ENCODE measurements around the gene TMEM51. TPM values are rescaled to one million over a fixed set of nuclear protein-coding genes. Genes with fewer than 3 reads are reported as not detected.
"Not testable (repeated sequence)": the region's sequence is repeated elsewhere in the genome, so short reads cannot be mapped to it uniquely, and the experiment has no call there.

TMEM51 gene
- total RNA-seq, 2 donors from 2014 or later = 12.1 TPM

DNA sequence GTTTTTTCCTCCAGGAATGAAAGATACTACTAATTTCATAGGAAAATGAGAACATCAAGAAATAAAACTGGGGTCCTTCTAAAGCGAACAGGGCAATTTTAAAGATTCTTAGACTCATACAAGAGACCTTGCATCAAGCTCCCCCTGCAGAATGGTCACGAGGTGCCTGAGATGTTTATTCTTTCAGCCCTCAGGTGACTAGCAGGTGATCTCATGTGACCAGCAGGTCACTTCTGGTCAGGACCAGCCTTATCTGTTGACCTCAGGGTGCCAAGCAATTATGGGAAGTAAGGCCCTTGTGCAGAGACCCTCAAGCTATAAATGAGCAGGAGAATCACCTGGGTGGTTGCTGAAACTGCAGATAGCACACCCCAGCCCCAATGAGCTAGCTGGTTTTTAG, 20.6 kb upstream of the TMEM51 start:
- H3K4me1 ChIP-seq (ENCODE audit: control insufficient read depth, insufficient read depth, low read length) = no peaks in the 10 kb centered on the region
- no peak overlapping the region for H3K27ac ChIP-seq (ENCODE audit: low read depth, low read length)
- Mint-ChIP-seq H3K4me1 (peaks cover 12% of the 10 kb centered on the region), H3K4me3 (no peak overlapping the region), H3K9me3 (peaks cover 17% of the 10 kb centered on the region), H3K27me3 (ENCODE audit: insufficient read depth) (peaks cover 30% of the 10 kb centered on the region), H3K36me3 (ENCODE audit: low read depth) (no peaks in the 10 kb centered on the region), H3K27ac (no peak overlapping the region)
- H3K9me3 ChIP-seq (ENCODE audit: control insufficient read depth, low read length) = peaks cover 13% of the 10 kb centered on the region
- H3K36me3 ChIP-seq (ENCODE audit: control insufficient read depth, insufficient read depth, low read length) = no peaks in the 10 kb centered on the region
- H3K4me3 ChIP-seq (ENCODE audit: low read length) = no peak overlapping the region
- H3K27me3 ChIP-seq (ENCODE audit: control insufficient read depth, insufficient read depth, low read length, poor library complexity, severe bottlenecking) = no peaks in the 10 kb centered on the region
- WGBS, 2 experiments (ENCODE audit: insufficient coverage in 1 of 2, insufficient read length in 1 of 2) = 85% methylated on average over 2 of the region's 2 CpGs
- no peak overlapping the region for H3K9ac ChIP-seq (ENCODE audit: extremely low read depth, low read length, poor library complexity, severe bottlenecking)
- TF ChIP-seq, protein P1, sequence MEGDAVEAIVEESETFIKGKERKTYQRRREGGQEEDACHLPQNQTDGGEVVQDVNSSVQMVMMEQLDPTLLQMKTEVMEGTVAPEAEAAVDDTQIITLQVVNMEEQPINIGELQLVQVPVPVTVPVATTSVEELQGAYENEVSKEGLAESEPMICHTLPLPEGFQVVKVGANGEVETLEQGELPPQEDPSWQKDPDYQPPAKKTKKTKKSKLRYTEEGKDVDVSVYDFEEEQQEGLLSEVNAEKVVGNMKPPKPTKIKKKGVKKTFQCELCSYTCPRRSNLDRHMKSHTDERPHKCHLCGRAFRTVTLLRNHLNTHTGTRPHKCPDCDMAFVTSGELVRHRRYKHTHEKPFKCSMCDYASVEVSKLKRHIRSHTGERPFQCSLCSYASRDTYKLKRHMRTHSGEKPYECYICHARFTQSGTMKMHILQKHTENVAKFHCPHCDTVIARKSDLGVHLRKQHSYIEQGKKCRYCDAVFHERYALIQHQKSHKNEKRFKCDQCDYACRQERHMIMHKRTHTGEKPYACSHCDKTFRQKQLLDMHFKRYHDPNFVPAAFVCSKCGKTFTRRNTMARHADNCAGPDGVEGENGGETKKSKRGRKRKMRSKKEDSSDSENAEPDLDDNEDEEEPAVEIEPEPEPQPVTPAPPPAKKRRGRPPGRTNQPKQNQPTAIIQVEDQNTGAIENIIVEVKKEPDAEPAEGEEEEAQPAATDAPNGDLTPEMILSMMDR (conservative IDR thresholded peaks at IDR 0.05) = no peak
- no peak for DNase-seq

DNA sequence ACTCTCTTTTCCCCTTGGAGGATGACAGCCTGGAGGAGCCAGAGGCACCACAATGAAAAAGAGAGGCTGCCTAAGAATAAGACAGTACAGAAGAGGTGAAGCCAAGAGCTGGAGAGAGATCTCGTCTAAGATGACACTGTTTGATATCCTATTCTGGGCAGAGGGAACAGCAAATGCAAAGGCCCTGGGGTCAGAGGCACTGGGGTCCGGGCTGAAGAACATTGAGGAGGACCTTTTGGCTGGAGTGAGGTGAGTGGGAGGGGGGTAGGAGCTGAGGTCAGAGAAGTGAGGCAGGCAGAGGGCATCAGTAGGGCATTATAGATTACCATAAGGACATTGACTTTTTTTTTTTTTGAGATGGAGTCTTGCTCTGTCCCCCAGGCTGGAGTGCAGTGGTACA, 19.3 kb upstream of the TMEM51 start:
- H3K27ac Mint-ChIP-seq = no peak overlapping the region
- no peak overlapping the region for H3K9ac ChIP-seq (ENCODE audit: extremely low read depth, low read length, poor library complexity, severe bottlenecking)
- no peaks in the 10 kb centered on the region for H3K36me3 Mint-ChIP-seq (ENCODE audit: low read depth)
- 89 to 90% methylated on average over 2 of the region's 2 CpGs for WGBS, 2 experiments (ENCODE audit: insufficient coverage in 1 of 2, insufficient read length in 1 of 2)
- no peak overlapping the region for H3K27ac ChIP-seq (ENCODE audit: low read depth, low read length)
- peaks cover 12% of the 10 kb centered on the region for H3K4me1 Mint-ChIP-seq
- no peak for DNase-seq
- H3K4me3 Mint-ChIP-seq = no peak overlapping the region
- peaks cover 12% of the 10 kb centered on the region for H3K9me3 ChIP-seq (ENCODE audit: control insufficient read depth, low read length)
- TF ChIP-seq, protein P1 (conservative IDR thresholded peaks at IDR 0.05) = no peak
- no peaks in the 10 kb centered on the region for H3K4me1 ChIP-seq (ENCODE audit: control insufficient read depth, insufficient read depth, low read length)
- peaks cover 31% of the 10 kb centered on the region for H3K27me3 Mint-ChIP-seq (ENCODE audit: insufficient read depth)
- H3K36me3 ChIP-seq (ENCODE audit: control insufficient read depth, insufficient read depth, low read length) = no peaks in the 10 kb centered on the region
- H3K9me3 Mint-ChIP-seq = peaks cover 10% of the 10 kb centered on the region
- no peaks in the 10 kb centered on the region for H3K27me3 ChIP-seq (ENCODE audit: control insufficient read depth, insufficient read depth, low read length, poor library complexity, severe bottlenecking)
- no peak overlapping the region for H3K4me3 ChIP-seq (ENCODE audit: low read length)

DNA sequence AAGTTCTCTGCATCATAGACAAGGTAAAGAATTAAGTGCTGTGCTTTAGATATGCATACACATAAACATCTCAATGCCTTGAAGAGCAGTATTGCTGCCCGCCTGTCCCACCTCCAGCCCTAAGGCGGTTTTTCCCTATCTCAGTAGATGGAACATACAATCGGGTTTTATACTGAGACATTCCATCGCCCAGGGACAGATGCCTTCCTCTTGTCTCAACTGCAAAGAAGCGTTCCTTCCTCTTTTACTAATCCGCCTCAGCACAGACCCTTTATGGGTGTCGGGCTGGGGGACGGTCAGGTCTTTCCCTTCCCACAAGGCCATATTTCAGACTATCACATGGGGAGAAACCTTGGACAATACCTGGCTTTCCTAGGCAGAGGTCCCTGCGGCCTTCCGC, 17.9 kb upstream of the TMEM51 start:
- H3K27me3 ChIP-seq (ENCODE audit: control insufficient read depth, insufficient read depth, low read length, poor library complexity, severe bottlenecking); H3K36me3 Mint-ChIP-seq (ENCODE audit: low read depth); H3K36me3 ChIP-seq (ENCODE audit: control insufficient read depth, insufficient read depth, low read length); H3K9me3 Mint-ChIP-seq; H3K27ac ChIP-seq (ENCODE audit: low read depth, low read length); H3K4me3 Mint-ChIP-seq; H3K4me1 ChIP-seq (ENCODE audit: control insufficient read depth, insufficient read depth, low read length); H3K9me3 ChIP-seq (ENCODE audit: control insufficient read depth, low read length); H3K27ac Mint-ChIP-seq; H3K9ac ChIP-seq (ENCODE audit: extremely low read depth, low read length, poor library complexity, severe bottlenecking); H3K4me3 ChIP-seq (ENCODE audit: low read length); DNase-seq: not testable (repeated sequence)
- Mint-ChIP-seq H3K27me3 (ENCODE audit: insufficient read depth) (peaks cover 28% of the 10 kb centered on the region), H3K4me1 (peaks cover 20% of the 10 kb centered on the region)
- WGBS, 2 experiments (ENCODE audit: insufficient coverage in 1 of 2, insufficient read length in 1 of 2) = 60 to 80% methylated on average over 1 to 6 of the region's 10 CpGs

DNA sequence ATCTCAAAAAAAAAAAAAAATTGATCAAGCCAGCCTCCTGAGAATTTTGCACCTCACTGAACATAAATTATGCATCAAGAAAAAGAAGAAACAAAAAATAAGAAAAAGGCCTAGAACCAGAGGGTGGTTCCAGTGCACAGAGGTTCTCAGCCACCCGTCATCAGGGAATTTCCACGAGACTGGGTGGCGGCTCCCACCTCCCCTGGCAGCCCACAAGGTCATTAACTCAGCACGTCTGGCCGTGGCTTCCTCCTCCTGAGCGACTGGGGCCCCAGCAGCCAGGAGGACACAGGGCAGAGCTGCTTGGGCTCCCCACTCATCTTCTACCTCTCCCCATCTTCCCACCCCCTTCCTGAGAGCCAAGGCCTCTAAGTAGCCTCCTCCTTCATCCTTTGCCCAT, 15.7 kb upstream of the TMEM51 start:
- Histone ChIP-seq H3K9ac (ENCODE audit: extremely low read depth, low read length, poor library complexity, severe bottlenecking) (no peak overlapping the region), H3K9me3 (ENCODE audit: control insufficient read depth, low read length) (peaks cover 10% of the 10 kb centered on the region), H3K27me3 (ENCODE audit: control insufficient read depth, insufficient read depth, low read length, poor library complexity, severe bottlenecking) (no peaks in the 10 kb centered on the region), H3K4me3 (ENCODE audit: low read length) (no peak overlapping the region), H3K4me1 (ENCODE audit: control insufficient read depth, insufficient read depth, low read length) (no peaks in the 10 kb centered on the region), H3K27ac (ENCODE audit: low read depth, low read length) (no peak overlapping the region), H3K36me3 (ENCODE audit: control insufficient read depth, insufficient read depth, low read length) (no peaks in the 10 kb centered on the region)
- no peak for DNase-seq
- Mint-ChIP-seq H3K4me3 (no peak overlapping the region), H3K36me3 (ENCODE audit: low read depth) (no peaks in the 10 kb centered on the region), H3K27ac (no peak overlapping the region), H3K4me1 (peaks cover 24% of the 10 kb centered on the region), H3K27me3 (ENCODE audit: insufficient read depth) (peaks cover 29% of the 10 kb centered on the region), H3K9me3 (peaks cover 2% of the 10 kb centered on the region)
- WGBS, 2 experiments (ENCODE audit: insufficient coverage in 1 of 2, insufficient read length in 1 of 2) = 87 to 100% methylated on average over 3 to 6 of the region's 6 CpGs
- TF ChIP-seq, protein P1 (conservative IDR thresholded peaks at IDR 0.05) = no peak
